Lung (tissue), 12 donors: ENCODE results near the gene CDKN1A. TPM values are rescaled to one million over a fixed set of nuclear protein-coding genes. Genes with fewer than 3 reads are reported as not detected.
A peak's percentile ranks its signal among the peaks of the same experiment; 100 is the strongest.

Experiments
- ATAC-seq: fragments of 200-7000 bp; cut with Tn5 transposase; one replicate; pipeline ENCODE4 v1.9.1; 2020; ENCODE audit warnings: moderate number of reproducible peaks; ENCODE audit not compliant: insufficient read depth, low FRiP score
- DNase-seq, 3 donors: peaks; one replicate each; pipeline ENCODE4 v3.0.0-alpha.2; 2013 to 2017
- H3K27ac ChIP-seq, 2 donors: one replicate each; pipeline ENCODE4 v1.5.1; 2013; ENCODE audit warnings: mild to moderate bottlenecking in 2 of 2, moderate library complexity in 2 of 2, control low read depth in 1 of 2, inconsistent platforms in 1 of 2, low read depth in 1 of 2, low read length in 1 of 2
- H3K27me3 ChIP-seq, 3 donors: one replicate each; pipeline ENCODE4 v1.5.1; 2013; ENCODE audit warnings: low read length in 2 of 3; ENCODE audit not compliant: control insufficient read depth in 3 of 3, insufficient read depth in 3 of 3
- H3K36me3 ChIP-seq, 4 donors: one replicate each; pipeline ENCODE4 v1.5.1; 2013; ENCODE audit warnings: low read length in 4 of 4, mild to moderate bottlenecking in 1 of 4, moderate library complexity in 1 of 4; ENCODE audit not compliant: control insufficient read depth in 4 of 4, insufficient read depth in 4 of 4
- H3K4me1 ChIP-seq, 5 donors: one replicate each; pipeline ENCODE4 v1.5.1; 2013; ENCODE audit warnings: low read length in 5 of 5, mild to moderate bottlenecking in 2 of 5, moderate library complexity in 1 of 5; ENCODE audit not compliant: control insufficient read depth in 5 of 5, insufficient read depth in 5 of 5
- H3K4me3 ChIP-seq: one replicate; pipeline ENCODE4 v1.5.1; 2013; ENCODE audit warnings: mild to moderate bottlenecking, control low read depth, moderate library complexity
- H3K9ac ChIP-seq, 2 donors: one replicate each; pipeline ENCODE4 v1.5.1; 2013; ENCODE audit warnings: low read length in 2 of 2, control low read depth in 1 of 2; ENCODE audit not compliant: insufficient read depth in 1 of 2
- H3K9me3 ChIP-seq, 4 donors: one replicate each; pipeline ENCODE4 v1.5.1; 2013; ENCODE audit warnings: low read length in 3 of 4, mild to moderate bottlenecking in 1 of 4, moderate library complexity in 1 of 4; ENCODE audit not compliant: control insufficient read depth in 4 of 4, insufficient read depth in 3 of 4
- CTCF ChIP-seq: IDR thresholded peaks from 2 replicates; pipeline ENCODE4 v1.5.1; 2012; ENCODE audit warnings: mild to moderate bottlenecking; ENCODE audit errors: control extremely low read depth, extremely low read depth
- WGBS, 2 donors: extraction: QIAGEN DNeasy Blood & Tissue Kit; methylation state at CpG; one replicate each; pipeline ENCODE4 v1.1.7; 2013; 5-methylcytosine and 5-hydroxymethylcytosine counted together
- polyA plus RNA-seq, 2 donors: library from polyadenylated mRNA; stranded (reverse); fragments of 200-250 nt; gene quantifications; one replicate each; pipeline ENCODE4 v1.2.1, GENCODE V29; 2013
- total RNA-seq, 2 donors: library from RNA; depleted of rRNA in 1 of 2; stranded (reverse); fragments of >200 nt in 1 of 2; gene quantifications; one replicate each; pipeline ENCODE4 v1.2.1, GENCODE V29; 2014 to 2021
- donor health status: control.
- donor health status: control.
- donor health status: Bipolar disorder and iron deficiency.
- donor health status: healthy.
- donor health status: DM: yes; HTN: yes; CAD: no.

Gene CDKN1A
- total and polyA plus RNA-seq, 4 donors = 35.3 to 183 (median 66.2) TPM

GRCh38 chr6:36641543-36641942, 37.0 kb upstream of the CDKN1A start:
- WGBS, 2 donors = 73 to 82% methylated on average over 3 of the region's 3 CpGs
- H3K27me3 ChIP-seq = no peaks in the 10 kb centered on the region
- TF ChIP-seq CTCF = no peak
- H3K27ac ChIP-seq = no peak overlapping the region
- H3K36me3 ChIP-seq = no peaks in the 10 kb centered on the region
- H3K4me3 ChIP-seq = no peak overlapping the region
- ATAC-seq (no peak), DNase-seq (no peak)
- no peak overlapping the region for H3K9ac ChIP-seq
- H3K4me1 ChIP-seq = peaks cover 0 to 9% (median 6%) of the 10 kb centered on the region in 5 donors
- no peaks in the 10 kb centered on the region for H3K9me3 ChIP-seq

GRCh38 chr6:36642913-36643817, 35.3 kb upstream of the CDKN1A start:
- Histone ChIP-seq H3K9ac (no peak overlapping the region), H3K27me3 (no peaks in the 10 kb centered on the region), H3K36me3 (no peaks in the 10 kb centered on the region), H3K9me3 (no peaks in the 10 kb centered on the region), H3K27ac (peak overlapping the region in 1 of 2 donors; percentile 17), H3K4me1 (peaks cover 0 to 9% (median 5%) of the 10 kb centered on the region in 5 donors), H3K4me3 (no peak overlapping the region)
- ATAC-seq (no peak), DNase-seq (no peak)
- WGBS, 2 donors = 52 to 63% methylated on average over 8 of the region's 8 CpGs
- TF ChIP-seq CTCF = no peak

GRCh38 chr6:36643977-36644376, 34.5 kb upstream of the CDKN1A start:
- ATAC-seq (no peak), DNase-seq (no peak)
- H3K9me3 ChIP-seq = no peaks in the 10 kb centered on the region
- TF ChIP-seq CTCF = no peak
- H3K9ac ChIP-seq = no peak overlapping the region
- no peak overlapping the region for H3K4me3 ChIP-seq
- H3K36me3 ChIP-seq = no peaks in the 10 kb centered on the region
- no peak overlapping the region for H3K27ac ChIP-seq
- H3K27me3 ChIP-seq = no peaks in the 10 kb centered on the region
- 67 to 80% methylated on average over 4 of the region's 4 CpGs for WGBS, 2 donors
- peaks cover 0 to 9% (median 5%) of the 10 kb centered on the region in 5 donors for H3K4me1 ChIP-seq
